ENCODE results near the gene MICAL2. TPM values are rescaled to one million over a fixed set of nuclear protein-coding genes. Genes with fewer than 3 reads are reported as not detected.

The MICAL2 gene
- total RNA-seq, 1 experiment from 2014 or later = 247 TPM

GRCh38 chr11:12090761-12091258, 19.6 kb upstream of the MICAL2 start:
- Mint-ChIP-seq H3K4me3 (ENCODE audit: unreplicated experiment) (no peak overlapping the region), H3K4me1 (ENCODE audit: low read depth, unreplicated experiment) (peaks cover 70% of the 10 kb centered on the region), H3K27ac (ENCODE audit: unreplicated experiment) (peak overlapping the region; percentile 78), H3K27me3 (ENCODE audit: insufficient read depth, unreplicated experiment) (no peaks in the 10 kb centered on the region), H3K9me3 (ENCODE audit: unreplicated experiment) (peaks cover 9% of the 10 kb centered on the region), H3K36me3 (ENCODE audit: insufficient read depth, unreplicated experiment) (peaks cover 5% of the 10 kb centered on the region)
- no peaks in the 10 kb centered on the region for H3K9me3 ChIP-seq
- no peak for TF ChIP-seq CTCF (IDR thresholded peaks at IDR 0.05; ENCODE audit: insufficient read depth in 1 of 2, low read depth in 1 of 2, low read length in 1 of 2, severe bottlenecking in 1 of 2, unreplicated experiment in 1 of 2)
- no peaks in the 10 kb centered on the region for H3K36me3 ChIP-seq (ENCODE audit: control insufficient read depth, insufficient read depth, low read length)
- POLR2A ChIA-PET = no interaction called here
- H3K27me3 ChIP-seq (replicated peaks; ENCODE audit: control insufficient read depth, insufficient read depth, low read length) = no peaks in the 10 kb centered on the region
- no peak overlapping the region for H3K4me3 ChIP-seq (ENCODE audit: low read depth, low read length)
- DNase-seq = peak; percentile 82 to 92
- CTCF ChIA-PET = interaction anchor here (0.6 to 3.3 kb wide), 6 partner anchors 12 to 191 kb away, joined by 3 to 12 read pairs (median 4); partner anchors contain the start of gene DKK3
- peaks cover 72% of the 10 kb centered on the region for H3K4me1 ChIP-seq
- BruUV-seq (replicated peaks) = no TSS peak
- intact Hi-C loops (cut with micrococcal nuclease; ENCODE audit: unreplicated experiment) = loop anchor here (1.0 to 2.0 kb wide), 2 partner anchors 20 to 25 kb away; partner anchors contain the start of gene MICAL2

GRCh38 chr11:12091956-12092558, 18.3 kb upstream of the MICAL2 start:
- POLR2A ChIA-PET = interaction anchor here (1.4 kb wide), 1 partner anchor 33 kb away, joined by 3 read pairs; no protein-coding TSS in a partner anchor
- Mint-ChIP-seq H3K27me3 (ENCODE audit: insufficient read depth, unreplicated experiment) (no peaks in the 10 kb centered on the region), H3K4me3 (ENCODE audit: unreplicated experiment) (peak overlapping the region; percentile 17), H3K9me3 (ENCODE audit: unreplicated experiment) (peaks cover 9% of the 10 kb centered on the region), H3K4me1 (ENCODE audit: low read depth, unreplicated experiment) (peaks cover 60% of the 10 kb centered on the region), H3K27ac (ENCODE audit: unreplicated experiment) (peak overlapping the region; percentile 78), H3K36me3 (ENCODE audit: insufficient read depth, unreplicated experiment) (peaks cover 5% of the 10 kb centered on the region)
- peak in 1 of 2 experiments; percentile 22 for DNase-seq
- peaks cover 60% of the 10 kb centered on the region for H3K4me1 ChIP-seq
- intact Hi-C loops (cut with micrococcal nuclease; ENCODE audit: unreplicated experiment) = loop anchor here (2.0 kb wide), 1 partner anchor 19 kb away; the partner anchor contains the start of gene MICAL2
- CTCF ChIA-PET = interaction anchor here (0.6 to 3.3 kb wide), 7 partner anchors 20 to 143 kb away, joined by 3 to 12 read pairs (median 4); no protein-coding TSS in a partner anchor
- BruUV-seq (replicated peaks) = no TSS peak
- no peaks in the 10 kb centered on the region for H3K36me3 ChIP-seq (ENCODE audit: control insufficient read depth, insufficient read depth, low read length)
- no peak overlapping the region for H3K4me3 ChIP-seq (ENCODE audit: low read depth, low read length)
- no peak for TF ChIP-seq CTCF (IDR thresholded peaks at IDR 0.05; ENCODE audit: insufficient read depth in 1 of 2, low read depth in 1 of 2, low read length in 1 of 2, severe bottlenecking in 1 of 2, unreplicated experiment in 1 of 2)
- H3K9me3 ChIP-seq = no peaks in the 10 kb centered on the region
- H3K27me3 ChIP-seq (replicated peaks; ENCODE audit: control insufficient read depth, insufficient read depth, low read length) = no peaks in the 10 kb centered on the region

GRCh38 chr11:12092714-12093113, 17.7 kb upstream of the MICAL2 start:
- Histone ChIP-seq H3K27me3 (replicated peaks; ENCODE audit: control insufficient read depth, insufficient read depth, low read length) (no peaks in the 10 kb centered on the region), H3K36me3 (ENCODE audit: control insufficient read depth, insufficient read depth, low read length) (no peaks in the 10 kb centered on the region), H3K4me3 (ENCODE audit: low read depth, low read length) (no peak overlapping the region), H3K4me1 (peaks cover 53% of the 10 kb centered on the region), H3K9me3 (no peaks in the 10 kb centered on the region)
- no TSS peak for BruUV-seq (replicated peaks)
- H3K4me1 Mint-ChIP-seq (ENCODE audit: low read depth, unreplicated experiment) = peaks cover 53% of the 10 kb centered on the region
- H3K27me3 Mint-ChIP-seq (ENCODE audit: insufficient read depth, unreplicated experiment) = no peaks in the 10 kb centered on the region
- H3K9me3 Mint-ChIP-seq (ENCODE audit: unreplicated experiment) = peaks cover 9% of the 10 kb centered on the region
- no peak for TF ChIP-seq CTCF (IDR thresholded peaks at IDR 0.05; ENCODE audit: insufficient read depth in 1 of 2, low read depth in 1 of 2, low read length in 1 of 2, severe bottlenecking in 1 of 2, unreplicated experiment in 1 of 2)
- CTCF ChIA-PET = interaction anchor here (0.6 to 3.3 kb wide), 4 partner anchors 17 to 143 kb away, joined by 3 to 12 read pairs (median 8); no protein-coding TSS in a partner anchor
- no peak overlapping the region for H3K4me3 Mint-ChIP-seq (ENCODE audit: unreplicated experiment)
- peak overlapping the region; percentile 78 for H3K27ac Mint-ChIP-seq (ENCODE audit: unreplicated experiment)
- DNase-seq = no peak
- intact Hi-C loops (cut with micrococcal nuclease; ENCODE audit: unreplicated experiment) = no loop called here
- POLR2A ChIA-PET = interaction anchor here (1.4 kb wide), 1 partner anchor 32 kb away, joined by 3 read pairs; no protein-coding TSS in a partner anchor
- peaks cover 5% of the 10 kb centered on the region for H3K36me3 Mint-ChIP-seq (ENCODE audit: insufficient read depth, unreplicated experiment)

All from Caco-2 (cell line).